Measurements from ENCODE around the gene TLE3.

DNA sequence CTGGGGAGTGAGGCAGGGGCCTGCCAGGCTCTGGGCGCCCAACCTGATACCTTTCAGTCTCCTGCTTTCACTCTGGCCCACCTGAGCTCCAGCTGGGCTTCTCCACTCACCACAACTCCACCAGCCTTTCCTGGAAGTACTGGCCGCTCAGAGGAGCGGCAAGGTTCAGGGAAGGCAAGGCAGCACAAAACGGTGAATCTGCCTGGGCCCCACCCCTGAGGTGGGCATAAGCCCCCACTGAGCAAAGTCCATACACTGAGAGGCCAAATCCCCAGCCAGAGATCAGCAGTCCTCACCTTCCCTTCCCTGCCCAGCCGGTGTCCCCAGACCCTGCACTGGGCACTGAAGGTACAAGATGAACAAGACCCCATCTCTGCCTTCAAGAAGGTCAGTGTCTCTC, 70.7 kb downstream of the TLE3 start:
- TF ChIP-seq, protein P1, sequence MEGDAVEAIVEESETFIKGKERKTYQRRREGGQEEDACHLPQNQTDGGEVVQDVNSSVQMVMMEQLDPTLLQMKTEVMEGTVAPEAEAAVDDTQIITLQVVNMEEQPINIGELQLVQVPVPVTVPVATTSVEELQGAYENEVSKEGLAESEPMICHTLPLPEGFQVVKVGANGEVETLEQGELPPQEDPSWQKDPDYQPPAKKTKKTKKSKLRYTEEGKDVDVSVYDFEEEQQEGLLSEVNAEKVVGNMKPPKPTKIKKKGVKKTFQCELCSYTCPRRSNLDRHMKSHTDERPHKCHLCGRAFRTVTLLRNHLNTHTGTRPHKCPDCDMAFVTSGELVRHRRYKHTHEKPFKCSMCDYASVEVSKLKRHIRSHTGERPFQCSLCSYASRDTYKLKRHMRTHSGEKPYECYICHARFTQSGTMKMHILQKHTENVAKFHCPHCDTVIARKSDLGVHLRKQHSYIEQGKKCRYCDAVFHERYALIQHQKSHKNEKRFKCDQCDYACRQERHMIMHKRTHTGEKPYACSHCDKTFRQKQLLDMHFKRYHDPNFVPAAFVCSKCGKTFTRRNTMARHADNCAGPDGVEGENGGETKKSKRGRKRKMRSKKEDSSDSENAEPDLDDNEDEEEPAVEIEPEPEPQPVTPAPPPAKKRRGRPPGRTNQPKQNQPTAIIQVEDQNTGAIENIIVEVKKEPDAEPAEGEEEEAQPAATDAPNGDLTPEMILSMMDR (IDR thresholded peaks at IDR 0.05; ENCODE audit: insufficient read depth, low read depth, low read length): no peak
- no peak for TF ChIP-seq EZH2 (IDR thresholded peaks at IDR 0.05; ENCODE audit: insufficient read depth, low read length)

Data from astrocyte (in vitro differentiated cells and primary cell).